ENCODE measurements around the gene KIF3B. TPM values are rescaled to one million over a fixed set of nuclear protein-coding genes. Genes with fewer than 3 reads are reported as not detected.
"Not testable (repeated sequence)": the region's sequence is repeated elsewhere in the genome, so short reads cannot be mapped to it uniquely, and the experiment has no call there.

KIF3B gene
- total RNA-seq, 1 donor from 2014 or later: 19.0 TPM

GRCh38 chr20:32248043-32248442, 29.4 kb upstream of the KIF3B start:
- TF ChIP-seq CTCF (conservative IDR thresholded peaks at IDR 0.05; ENCODE audit: low read depth, low read length): no peak
- DNase-seq (ENCODE audit: low read depth): no peak

GRCh38 chr20:32249030-32249738, 28.3 kb upstream of the KIF3B start:
- H3K4me3 ChIP-seq (ENCODE audit: low read depth, low read length): no peak overlapping the region
- TF ChIP-seq CTCF (conservative IDR thresholded peaks at IDR 0.05; ENCODE audit: low read depth, low read length): no peak
- DNase-seq (ENCODE audit: low read depth): no peak

More at GRCh38 chr20:32248043-32248442, 29.4 kb upstream of the KIF3B start:
- no peak overlapping the region for H3K4me3 ChIP-seq (ENCODE audit: low read depth, low read length)

- no peak overlapping the region for H3K4me3 ChIP-seq (ENCODE audit: low read depth, low read length)
- DNase-seq (ENCODE audit: low read depth): no peak
- TF ChIP-seq CTCF (conservative IDR thresholded peaks at IDR 0.05; ENCODE audit: low read depth, low read length): no peak
Observed at GRCh38 chr20:32251470-32251869, 26.0 kb upstream of the KIF3B start.

- no peak for DNase-seq (ENCODE audit: low read depth)
- no peak for TF ChIP-seq CTCF (conservative IDR thresholded peaks at IDR 0.05; ENCODE audit: low read depth, low read length)
- H3K4me3 ChIP-seq (ENCODE audit: low read depth, low read length): no peak overlapping the region
Observed at GRCh38 chr20:32252189-32252588, 25.3 kb upstream of the KIF3B start.

- DNase-seq (ENCODE audit: low read depth); H3K4me3 ChIP-seq (ENCODE audit: low read depth, low read length): not testable (repeated sequence)
Observed at GRCh38 chr20:32260973-32261372, 16.5 kb upstream of the KIF3B start.

- no peak for TF ChIP-seq CTCF (conservative IDR thresholded peaks at IDR 0.05; ENCODE audit: low read depth, low read length)
- DNase-seq (ENCODE audit: low read depth): no peak
Observed at GRCh38 chr20:32261644-32262043, 15.8 kb upstream of the KIF3B start.

GRCh38 chr20:32263398-32263954, 14.0 kb upstream of the KIF3B start:
- no peak for DNase-seq (ENCODE audit: low read depth)
- TF ChIP-seq CTCF (conservative IDR thresholded peaks at IDR 0.05; ENCODE audit: low read depth, low read length): no peak
- H3K4me3 ChIP-seq (ENCODE audit: low read depth, low read length): no peak overlapping the region

More at GRCh38 chr20:32261644-32262043, 15.8 kb upstream of the KIF3B start:
- no peak overlapping the region for H3K4me3 ChIP-seq (ENCODE audit: low read depth, low read length)

Data from epithelial cell of proximal tubule (primary cell).